ENCODE results near the gene ANKRD17.
"Not testable (repeated sequence)": the region's sequence is repeated elsewhere in the genome, so short reads cannot be mapped to it uniquely, and the experiment has no call there.

ANKRD17 gene

DNA sequence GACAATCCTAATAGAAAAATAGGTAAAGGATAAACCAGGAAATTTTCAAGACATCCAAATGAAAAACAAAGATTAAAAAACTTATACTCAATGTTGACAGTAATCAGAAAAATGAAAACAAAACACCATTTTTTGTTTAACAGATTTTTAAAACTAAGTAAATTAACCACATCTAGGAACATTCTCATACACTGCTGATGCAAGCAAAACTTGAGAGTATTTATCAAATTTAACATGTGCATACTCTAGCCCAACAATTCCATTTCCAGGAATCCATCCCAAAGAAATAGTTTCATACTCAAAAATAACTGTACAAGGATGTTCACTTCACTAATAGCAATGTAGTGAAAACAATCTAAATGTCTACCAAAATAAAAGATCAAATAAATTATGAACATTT is 11.5 kb downstream of the ANKRD17 start:
- DNase-seq = no peak

DNA sequence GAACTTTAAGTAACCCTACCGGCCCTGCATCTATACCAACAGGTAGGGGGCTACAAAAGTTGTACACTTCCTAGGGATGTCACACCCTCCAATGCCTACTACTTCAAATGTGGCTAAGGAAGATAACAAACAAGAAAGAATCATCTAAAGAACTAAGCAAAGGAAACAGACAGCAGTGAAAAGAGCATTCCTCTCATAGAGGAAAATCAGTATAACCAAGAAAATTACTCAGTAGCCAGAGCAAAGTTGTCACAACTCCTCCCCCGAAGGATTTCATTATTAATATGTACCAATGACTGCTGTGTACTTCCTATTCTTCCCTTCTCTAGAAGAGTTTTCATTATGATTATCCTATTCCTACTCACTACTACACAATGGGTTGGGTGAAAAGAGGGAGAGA is 12.6 kb downstream of the ANKRD17 start:
- DNase-seq = no peak

DNA sequence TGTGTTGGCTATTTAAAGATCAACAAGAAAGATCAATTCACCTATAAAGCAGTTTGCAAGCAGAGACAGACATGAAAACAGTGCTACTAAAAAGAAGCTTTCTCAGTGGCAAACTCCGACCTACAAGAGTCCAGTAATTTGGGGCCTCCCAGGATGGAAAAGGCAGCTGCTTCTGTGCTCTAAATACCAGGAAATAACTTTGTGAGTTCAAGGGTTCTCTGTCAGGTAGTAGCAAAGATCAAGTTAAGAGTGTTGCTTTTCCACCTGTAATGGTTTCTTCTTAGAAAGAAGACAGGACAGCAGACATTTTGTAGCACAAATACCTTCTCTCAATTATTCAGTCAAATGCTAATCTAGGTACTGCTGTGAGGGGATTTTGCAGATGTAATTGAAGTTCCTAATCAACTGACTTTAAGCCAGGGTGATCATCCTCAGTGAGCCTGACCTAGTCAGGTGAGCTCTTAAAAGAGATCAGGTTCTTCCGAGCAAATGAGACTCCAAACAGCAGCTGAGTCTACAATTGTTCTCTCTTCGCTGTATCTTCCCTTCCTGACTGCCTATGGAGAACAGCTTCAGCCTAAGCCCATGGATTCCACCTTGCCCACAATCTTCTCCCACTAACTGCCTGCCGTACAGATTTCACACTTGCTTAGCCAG is 13.5 kb downstream of the ANKRD17 start:
- no peak for DNase-seq

DNA sequence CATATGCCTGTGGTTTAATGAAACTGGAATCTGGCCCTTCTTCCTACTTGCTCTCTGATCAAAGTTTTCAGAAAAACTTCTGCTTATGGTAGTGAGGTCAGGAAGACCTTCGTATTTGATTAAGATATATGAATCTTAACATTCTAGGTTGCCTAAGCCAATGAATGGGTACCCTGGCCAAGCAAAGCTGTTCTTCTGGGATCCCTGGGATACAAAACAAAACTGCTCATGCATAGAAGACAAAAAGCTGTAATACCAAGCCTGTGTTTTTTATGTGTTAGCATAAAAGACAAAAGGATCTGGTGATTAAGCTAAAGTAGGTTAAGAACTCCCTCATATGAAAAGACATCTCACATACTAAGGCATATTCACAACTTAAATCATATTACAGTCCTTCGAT is 21.6 kb downstream of the ANKRD17 start:
- DNase-seq = no peak

GRCh38 chr4:73236151-73236550 is 22.4 kb downstream of the ANKRD17 start:
- DNase-seq = no peak

DNA sequence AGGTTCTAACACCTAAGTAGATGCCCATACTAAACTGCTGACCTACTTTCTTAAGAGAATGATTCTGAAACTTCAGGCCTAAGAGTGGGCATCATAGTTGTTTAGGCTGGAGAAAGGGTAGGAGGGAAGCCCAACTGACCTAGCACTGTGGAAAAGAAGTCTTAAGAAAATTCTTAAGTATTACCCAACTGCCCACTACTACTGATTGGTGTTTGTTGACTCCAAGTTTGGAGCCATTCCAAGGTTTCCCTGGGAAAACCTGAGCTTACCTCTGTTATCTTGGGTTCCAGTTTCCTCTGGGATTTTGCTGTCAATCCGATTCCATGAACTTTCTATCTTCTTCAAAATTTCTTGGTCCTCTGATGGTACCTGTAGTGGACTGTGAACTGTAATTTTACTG is 23.9 kb downstream of the ANKRD17 start:
- no peak for DNase-seq

DNA sequence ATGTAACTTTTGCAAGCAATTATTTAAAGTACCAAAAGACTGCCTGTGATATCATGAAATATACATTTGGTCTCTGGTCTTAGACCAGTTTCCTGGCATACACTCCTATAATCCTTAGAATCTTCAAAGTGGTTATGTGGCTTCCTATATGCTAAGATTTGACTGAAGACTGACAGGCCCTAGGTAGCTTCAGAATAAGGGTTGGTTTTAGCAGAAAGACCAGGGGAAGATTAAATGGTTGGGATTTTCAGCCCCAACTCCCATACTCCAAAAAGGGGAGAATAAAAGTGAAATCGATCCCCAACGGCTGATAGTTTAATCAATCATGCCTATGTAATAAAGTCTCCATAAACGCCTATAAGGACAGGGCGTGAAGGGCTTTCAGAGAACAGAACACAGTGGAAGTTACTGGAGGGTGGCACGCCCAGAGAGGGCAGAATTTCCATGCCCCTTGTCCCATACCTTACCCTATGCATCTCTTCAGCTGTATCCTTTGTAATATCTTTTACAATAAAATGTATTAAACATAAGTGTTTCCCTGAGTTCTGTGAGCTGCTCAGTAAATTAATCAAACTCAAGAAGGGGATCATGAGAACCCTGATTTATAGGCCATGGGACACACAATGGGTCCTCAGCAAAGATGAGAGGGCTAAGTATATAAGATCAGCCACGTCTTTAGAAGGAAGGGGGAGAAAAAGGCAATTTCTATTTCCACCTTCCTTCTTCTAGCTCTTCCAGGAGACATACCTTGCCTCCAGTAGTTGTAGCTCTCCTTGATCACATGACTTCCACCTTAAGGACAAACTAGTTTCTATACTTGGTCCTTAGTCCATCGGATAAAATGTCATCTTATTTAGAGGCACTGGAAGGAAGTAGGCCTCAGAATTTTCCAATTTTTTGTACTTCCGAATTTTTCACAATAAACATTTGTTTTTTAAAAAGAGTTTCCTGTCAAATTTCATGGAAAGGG is 26.8 kb downstream of the ANKRD17 start:
- no peak for DNase-seq

DNA sequence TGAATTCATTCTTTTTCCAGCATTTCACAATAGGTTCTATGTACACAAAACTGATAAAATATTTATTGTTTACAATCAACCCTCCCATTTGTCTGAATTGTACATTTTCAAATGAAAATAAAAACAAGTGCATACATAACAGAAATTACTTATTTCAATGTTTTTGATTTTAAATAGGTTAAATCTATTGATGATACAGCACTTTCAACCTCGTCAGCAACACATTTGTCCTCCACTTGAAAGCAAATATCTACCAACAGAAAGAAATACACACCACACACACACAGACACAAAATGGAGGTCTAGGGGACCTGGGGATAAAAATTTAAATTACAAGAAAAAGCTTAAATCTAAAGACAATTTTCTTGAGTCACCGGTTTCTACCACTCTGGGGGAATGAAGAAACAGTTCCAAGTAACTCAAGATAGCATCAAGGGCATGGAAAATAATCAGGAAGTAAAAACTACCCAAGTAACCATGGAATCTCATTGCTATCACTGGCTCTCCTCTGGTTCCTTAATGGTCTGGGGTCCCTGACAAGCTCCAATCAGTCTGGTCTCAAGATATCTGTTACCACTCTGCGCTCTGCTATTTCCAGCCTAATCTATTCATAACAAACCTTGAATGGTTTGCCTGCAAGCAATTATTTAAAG is 27.6 kb downstream of the ANKRD17 start:
- DNase-seq = no peak

DNA sequence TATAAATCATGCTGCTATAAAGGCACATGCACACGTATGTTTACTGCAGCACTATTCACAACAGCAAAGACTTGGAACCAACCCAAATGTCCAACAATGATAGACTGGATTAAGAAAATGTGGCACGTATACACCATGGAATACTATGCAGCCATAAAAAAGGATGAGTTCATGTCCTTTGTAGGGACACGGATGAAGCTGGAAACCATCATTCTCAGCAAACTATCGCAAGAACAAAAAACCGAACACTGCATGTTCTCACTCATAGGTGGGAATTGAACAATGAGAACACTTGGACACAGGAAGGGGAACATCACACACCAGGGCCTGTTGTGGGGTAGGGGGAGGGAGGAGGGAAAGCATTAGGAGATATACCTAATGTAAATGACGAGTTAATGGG is 29.8 kb downstream of the ANKRD17 start:
- not testable (repeated sequence) for DNase-seq

DNA sequence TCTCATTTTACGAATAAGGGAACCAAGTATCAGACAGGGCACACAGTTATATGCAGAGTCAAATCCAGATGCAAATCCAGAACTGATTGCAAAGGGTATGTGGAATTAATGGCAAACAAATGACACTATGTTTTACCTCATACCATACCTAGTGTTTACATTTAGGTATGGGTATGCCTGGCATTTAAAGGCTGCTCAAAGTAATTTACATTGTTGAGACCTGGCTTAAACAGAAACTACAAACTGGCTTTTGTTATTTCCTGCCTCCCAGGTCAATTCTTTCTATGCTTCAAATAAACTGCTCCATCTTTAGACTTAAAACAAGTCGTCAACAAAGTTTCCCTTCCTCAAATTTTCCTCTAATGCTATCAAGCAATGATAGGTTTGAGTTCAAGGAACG is 33.7 kb downstream of the ANKRD17 start:
- DNase-seq = no peak

DNA sequence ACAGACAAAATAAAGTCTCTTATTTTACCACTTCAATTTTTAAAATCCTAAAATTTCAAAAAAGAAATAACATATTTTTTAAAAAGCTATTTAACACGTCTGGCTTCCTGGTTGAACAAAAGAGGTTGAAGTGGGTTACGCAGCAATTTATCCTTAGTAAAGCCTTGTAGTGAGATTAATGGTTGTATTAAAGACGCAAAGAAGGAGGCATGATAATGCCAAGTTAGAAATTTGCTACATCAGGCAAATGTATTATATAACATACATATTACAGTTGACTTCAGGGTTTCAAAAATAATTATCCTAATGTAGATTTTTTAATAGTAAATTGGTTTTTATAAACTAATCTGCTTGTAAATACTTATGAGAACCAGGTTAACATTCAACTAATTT is 35.3 kb downstream of the ANKRD17 start:
- DNase-seq = no peak

GRCh38 chr4:73222466-73223257 is 35.9 kb downstream of the ANKRD17 start:
- peak; percentile 73 for DNase-seq

DNA sequence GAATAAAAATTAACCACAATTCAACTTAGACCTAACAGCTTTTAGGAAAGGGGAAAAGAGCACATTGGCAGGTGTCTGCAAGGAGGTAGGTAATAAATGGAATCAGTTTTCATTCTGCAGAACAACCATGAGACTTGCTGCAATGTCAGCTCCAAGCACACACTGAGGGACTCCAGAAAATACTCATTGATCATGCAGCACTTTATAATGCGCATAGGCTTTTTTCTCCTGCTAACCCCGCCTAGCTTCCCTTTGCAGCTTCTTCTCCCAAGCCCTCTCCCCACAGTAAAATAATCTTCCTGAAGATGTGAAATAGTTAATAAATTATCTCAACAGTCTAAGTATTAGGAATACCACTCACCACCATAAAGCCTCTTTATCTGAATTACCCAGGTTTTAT is 36.9 kb downstream of the ANKRD17 start:
- DNase-seq = no peak

DNA sequence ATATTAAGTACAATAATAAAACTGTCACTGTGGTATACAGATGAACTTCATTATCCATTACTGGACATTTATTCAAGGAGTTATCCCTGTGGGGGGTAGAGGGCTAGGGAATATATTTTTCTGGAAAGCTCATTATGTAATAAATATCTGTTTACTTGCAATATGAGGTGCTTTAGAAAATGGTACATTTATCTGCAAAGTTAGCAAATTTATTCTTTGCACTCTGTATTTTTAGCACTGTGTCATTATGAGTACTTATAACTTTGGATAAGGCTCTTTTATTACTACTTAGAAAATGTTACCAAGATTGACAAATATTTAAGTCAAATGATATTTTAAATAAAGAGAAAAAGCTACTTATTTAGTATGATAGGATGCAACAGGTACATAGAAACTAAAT is 37.8 kb downstream of the ANKRD17 start:
- no peak for DNase-seq

GRCh38 chr4:73213916-73214653 is 44.5 kb downstream of the ANKRD17 start:
- no peak for DNase-seq

- DNase-seq = no peak
These were observed 45.4 kb downstream of the ANKRD17 start for GRCh38 chr4:73212982-73213730.

- DNase-seq = no peak
These were observed 46.6 kb downstream of the ANKRD17 start for GRCh38 chr4:73211968-73212367.

GRCh38 chr4:73208376-73208775 is 50.2 kb downstream of the ANKRD17 start:
- DNase-seq = no peak

DNA sequence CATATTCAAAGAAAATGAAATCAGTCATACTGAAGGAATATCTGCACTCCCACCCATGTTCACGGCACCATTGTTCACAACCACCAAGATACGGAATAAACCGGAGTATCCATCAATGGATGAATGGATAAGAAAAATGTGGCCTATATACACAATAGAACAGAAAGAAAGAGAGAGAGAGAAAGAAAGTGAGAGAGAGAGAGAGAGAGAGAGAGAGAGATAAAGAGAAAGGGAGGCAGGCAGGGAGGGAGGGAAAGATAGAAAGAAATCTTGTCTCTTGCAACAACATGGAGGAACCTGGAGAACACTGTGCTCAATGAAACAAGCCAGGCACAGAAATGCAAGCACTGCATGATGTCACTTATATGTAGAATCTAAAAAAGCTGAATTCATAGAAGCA is 52.4 kb downstream of the ANKRD17 start:
- DNase-seq = no peak

- no peak for DNase-seq
These were observed 53.1 kb downstream of the ANKRD17 start for GRCh38 chr4:73205482-73205881.

DNA sequence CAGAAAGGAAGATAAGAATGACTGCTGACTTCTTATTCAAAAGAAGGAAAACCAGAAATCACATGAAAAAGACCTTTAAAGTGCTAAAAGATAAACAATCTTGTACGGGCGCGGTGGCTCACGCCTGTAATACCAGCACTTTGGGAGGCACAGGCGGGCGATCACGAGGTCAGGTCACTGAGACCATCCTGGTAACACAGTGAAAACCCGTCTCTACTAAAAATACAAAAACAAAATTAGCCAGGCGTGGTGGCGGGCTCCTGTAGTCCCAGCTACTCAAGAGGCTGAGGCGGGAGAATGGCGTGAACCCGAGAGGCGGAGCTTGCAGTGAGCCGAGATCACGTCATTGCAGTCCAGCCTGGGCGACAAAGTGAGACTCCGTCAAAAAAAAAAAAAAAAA is 54.6 kb downstream of the ANKRD17 start:
- not testable (repeated sequence) for DNase-seq
